K562 (cell line): ENCODE measurements around the gene PTH2. TPM values are rescaled to one million over a fixed set of nuclear protein-coding genes. Genes with fewer than 3 reads are reported as not detected.

Experiments
- E2F3 ChIP-seq: fragments of 250-450 bp; sonication (Bioruptor Pico); IDR thresholded peaks from 2 replicates; pipeline ENCODE4 v1.4.0; 2020; ENCODE audit warnings: mild to moderate bottlenecking
- ID3 ChIP-seq, 2 experiments: fragments of 250-450 bp in 1 of 2; fragments of 450-650 bp in 1 of 2; sonication (Bioruptor Pico) in 1 of 2; IDR thresholded peaks; 2 replicates each; pipeline versions ENCODE4 v1.6.1 to v1.8.0; 2016 to 2021; ENCODE audit warnings: mild to moderate bottlenecking in 2 of 2, moderate library complexity in 2 of 2, missing compliant biosample characterization in 1 of 2, missing genetic modification characterization in 1 of 2
- IFI16 ChIP-seq: fragments of 250-450 bp; sonication (Bioruptor Pico); IDR thresholded peaks from 2 replicates; pipeline ENCODE4 v2.1.2; 2022; ENCODE audit warnings: mild to moderate bottlenecking, inconsistent platforms
- MGA ChIP-seq: fragments of 450-650 bp; IDR thresholded peaks from 2 replicates; pipeline ENCODE4 v1.6.1; 2016; ENCODE audit warnings: mild to moderate bottlenecking, moderate library complexity
- NFE2 ChIP-seq: IDR thresholded peaks from 2 replicates; pipeline ENCODE4 v1.6.1; 2014; ENCODE audit warnings: antibody characterized with exemption, low read depth
- NR2C2 ChIP-seq, 2 experiments: fragments of 200-800 bp in 1 of 2; sonication (Bioruptor generic) in 1 of 2; sonication (generic) in 1 of 2; formaldehyde crosslinking in 1 of 2; IDR thresholded peaks; 2 replicates each; pipeline versions ENCODE4 v1.6.1 to v1.8.0; 2016 to 2022; ENCODE audit warnings: mild to moderate bottlenecking in 1 of 2, missing compliant biosample characterization in 1 of 2, missing genetic modification characterization in 1 of 2, missing genetic modification reagents in 1 of 2
- RBFOX2 ChIP-seq: fragments of 200-400 bp; formaldehyde crosslinking; IDR thresholded peaks from 2 replicates; pipeline ENCODE4 v1.6.1; 2017; ENCODE audit warnings: low read depth, mild to moderate bottlenecking, low read length, moderate library complexity
- TSC22D4 ChIP-seq: fragments of 450-650 bp; IDR thresholded peaks from 2 replicates; pipeline ENCODE4 v1.6.1; 2016; ENCODE audit warnings: missing genetic modification characterization, missing biosample characterization, control low read depth
- ZNF197 ChIP-seq: fragments of 200-800 bp; sonication (Bioruptor generic); IDR thresholded peaks from 2 replicates; pipeline ENCODE4 v1.6.1; 2016; ENCODE audit warnings: low read depth, missing genetic modification characterization, missing compliant biosample characterization
- ZNF3 ChIP-seq: fragments of 250-450 bp; sonication (Bioruptor Pico); IDR thresholded peaks from 2 replicates; pipeline ENCODE4 v1.5.0; 2021; ENCODE audit warnings: mild to moderate bottlenecking, moderate library complexity
- ZNF41 ChIP-seq: fragments of 250-450 bp; sonication (Bioruptor Pico); conservative IDR thresholded peaks from 2 replicates; pipeline ENCODE4 v1.4.0; 2020; ENCODE audit warnings: mild to moderate bottlenecking
- ZNF436 ChIP-seq: fragments of 250-450, 450-650 bp; sonication (Bioruptor Pico); formaldehyde crosslinking; IDR thresholded peaks from 2 replicates; pipeline ENCODE4 v1.7.0; 2020; ENCODE audit warnings: mild to moderate bottlenecking
- ZNF449 ChIP-seq: fragments of 250-450 bp; sonication (Bioruptor Pico); IDR thresholded peaks from 2 replicates; pipeline ENCODE4 v1.8.0; 2022; ENCODE audit warnings: moderate library complexity, mild to moderate bottlenecking, inconsistent platforms
- polyA plus RNA-seq, 8 experiments: library from polyadenylated mRNA; depleted of rRNA in 4 of 8; stranded (reverse) in 5 of 8; unstranded in 3 of 8; fragments of >200 nt; fragmentation: Nextera tagmentation in 2 of 8; fragmentation: Illumina TruSeq in 1 of 8; extraction: Ambion mirVana in 2 of 8; extraction: Trizol in 1 of 8; gene quantifications; 2 replicates each; pipeline versions ENCODE4 v1.2.1 to v1.2.3, GENCODE V29; 2011 to 2014; ENCODE audit warnings: inconsistent platforms in 1 of 8, missing spikeins in 1 of 8
- total RNA-seq, 7 experiments: library from RNA; depleted of rRNA in 6 of 7; stranded (reverse); fragments of >200 nt in 6 of 7; fragmentation: Illumina TruSeq in 2 of 7; extraction: Trizol in 2 of 7; gene quantifications; 2 replicates each; pipeline versions ENCODE4 v1.2.1 to v1.2.3, GENCODE V29; 2011 to 2021; ENCODE audit warnings: low replicate concordance in 1 of 7

Gene PTH2
- total and polyA plus RNA-seq, 9 of the 15 experiments (the other 6 are each of a cell fraction or from before 2014, with no cell fraction given), result 1.3 TPM; not detected in 8

- TF ChIP-seq MGA (no peak; the same call in 1 of the 2 replicates), TSC22D4 (tag) (no peak), IFI16 (no peak), ZNF436 (no peak), ZNF41 (CRISPR knock-in tag) (peak; percentile 22; the same call in 1 of the 2 replicates), RBFOX2 (peak; percentile 76), NR2C2 (CRISPR knock-in tag; IDR thresholded peaks at IDR 0.05) (peak; percentile 71; the same call in 1 of the 2 replicates), NR2C2 (tag; IDR thresholded peaks at IDR 0.05) (peak; percentile 77), ZNF197 (peak; percentile 96), NFE2 (0 out of 2 replicates have a peak, but pooled peaks have one; percentile 2), E2F3 (CRISPR knock-in tag) (peak; percentile 65; the same call in 1 of the 2 replicates), ZNF3 (CRISPR knock-in tag) (no peak), ZNF449 (CRISPR knock-in tag) (no peak), ID3 (CRISPR knock-in tag; IDR thresholded peaks at IDR 0.05) (no peak), ID3 (tag; IDR thresholded peaks at IDR 0.05) (peak; percentile 52; the same call in 1 of the 2 replicates)
Observed at GRCh38 chr19:49443366-49444099, 20.3 kb upstream of the PTH2 start (continued).
